DND-41 (cell line): ENCODE measurements around the gene ZIC1.

Experiments used
- ATAC-seq: fragments of 200-7000 bp; cut with Tn5 transposase; 3 replicates; pipeline ENCODE4 v1.9.1; 2021; ENCODE audit warnings: low read depth; ENCODE audit not compliant: insufficient read depth
- DNase-seq: peaks from one replicate; pipeline ENCODE4 v3.0.0-alpha.2; 2020
- H2AFZ ChIP-seq: 2 replicates; pipeline ENCODE4 v1.6.0; 2012; ENCODE audit warnings: low read depth, low read length
- H3K27ac ChIP-seq: 2 replicates; pipeline ENCODE4 v1.5.1; 2012; ENCODE audit warnings: low read length, inconsistent platforms
- H3K27me3 ChIP-seq: fragments of 200-600 bp; sonication (generic); 2 replicates; pipeline ENCODE4 v1.6.0; 2012; ENCODE audit warnings: low read length, mild to moderate bottlenecking, inconsistent platforms; ENCODE audit not compliant: insufficient read depth, poor library complexity
- H3K36me3 ChIP-seq: 2 replicates; pipeline ENCODE4 v1.5.1; 2012; ENCODE audit warnings: low read length, inconsistent platforms; ENCODE audit not compliant: insufficient read depth
- H3K4me1 ChIP-seq: 2 replicates; pipeline ENCODE4 v1.5.1; 2012; ENCODE audit warnings: mild to moderate bottlenecking, low read length; ENCODE audit not compliant: insufficient read depth
- H3K4me2 ChIP-seq: 2 replicates; pipeline ENCODE4 v1.6.0; 2012; ENCODE audit warnings: mild to moderate bottlenecking, moderate library complexity, low read length, inconsistent platforms; ENCODE audit not compliant: insufficient read depth
- H3K4me3 ChIP-seq, 2 experiments: fragments of 200-600 bp in 1 of 2; shearing (Covaris generic) in 1 of 2; 2 replicates each; pipeline ENCODE4 v1.5.1; 2012 to 2016; ENCODE audit warnings: inconsistent platforms in 2 of 2, low read length in 2 of 2, mild to moderate bottlenecking in 2 of 2, low read depth in 1 of 2, moderate library complexity in 1 of 2
- H3K79me2 ChIP-seq: 2 replicates; pipeline ENCODE4 v1.6.0; 2012; ENCODE audit warnings: low read length, inconsistent platforms; ENCODE audit not compliant: insufficient read depth
- H3K9ac ChIP-seq: 2 replicates; pipeline ENCODE4 v1.6.0; 2012; ENCODE audit warnings: low read depth, mild to moderate bottlenecking, inconsistent platforms, low read length, moderate library complexity
- H3K9me3 ChIP-seq: 2 replicates; pipeline ENCODE4 v1.5.1; 2012; ENCODE audit warnings: low read length, moderate library complexity, mild to moderate bottlenecking, inconsistent platforms; ENCODE audit not compliant: insufficient read depth, severe bottlenecking
- H4K20me1 ChIP-seq: 2 replicates; pipeline ENCODE4 v1.6.0; 2012; ENCODE audit warnings: low read length; ENCODE audit not compliant: insufficient read depth
- CTCF ChIP-seq: IDR thresholded peaks from 2 replicates; pipeline ENCODE4 v1.5.1; 2012; ENCODE audit warnings: borderline replicate concordance, low read length, moderate library complexity, mild to moderate bottlenecking; ENCODE audit not compliant: poor library complexity, severe bottlenecking; ENCODE audit errors: extremely low read depth
- EZH2 ChIP-seq: IDR thresholded peaks from 3 replicates; pipeline ENCODE4 v1.6.1; 2012; ENCODE audit warnings: borderline replicate concordance, low read depth, mild to moderate bottlenecking, moderate library complexity, low read length, inconsistent platforms; ENCODE audit not compliant: severe bottlenecking

The ZIC1 gene

GRCh38 chr3:147427746-147428145 lies 18.6 kb downstream of the ZIC1 start:
- H3K9ac ChIP-seq = no peak overlapping the region
- H4K20me1 ChIP-seq = no peaks in the 10 kb centered on the region
- ATAC-seq (no peak), DNase-seq (no peak)
- no peaks in the 10 kb centered on the region for H3K9me3 ChIP-seq
- H3K79me2 ChIP-seq = no peaks in the 10 kb centered on the region
- no peaks in the 10 kb centered on the region for H3K27me3 ChIP-seq
- H3K4me2 ChIP-seq = no peak overlapping the region
- H3K4me1 ChIP-seq = no peaks in the 10 kb centered on the region
- no peak overlapping the region for H2AFZ ChIP-seq
- no peak overlapping the region for H3K27ac ChIP-seq
- no peaks in the 10 kb centered on the region for H3K36me3 ChIP-seq
- H3K4me3 ChIP-seq = no peak overlapping the region
- TF ChIP-seq CTCF = no peak
- TF ChIP-seq EZH2 = no peak

GRCh38 chr3:147428326-147428725 lies 19.2 kb downstream of the ZIC1 start:
- no peak for ATAC-seq
- H3K36me3 ChIP-seq = no peaks in the 10 kb centered on the region
- H3K79me2 ChIP-seq = no peaks in the 10 kb centered on the region
- H3K27ac ChIP-seq = no peak overlapping the region
- H3K4me3 ChIP-seq = no peak overlapping the region
- TF ChIP-seq CTCF = no peak
- no peak for TF ChIP-seq EZH2
- no peaks in the 10 kb centered on the region for H4K20me1 ChIP-seq
- no peak overlapping the region for H3K4me2 ChIP-seq
- H2AFZ ChIP-seq = no peak overlapping the region
- H3K4me1 ChIP-seq = no peaks in the 10 kb centered on the region
- H3K27me3 ChIP-seq = no peaks in the 10 kb centered on the region
- DNase-seq = no peak
- no peaks in the 10 kb centered on the region for H3K9me3 ChIP-seq
- H3K9ac ChIP-seq = no peak overlapping the region

GRCh38 chr3:147428754-147429153 lies 19.6 kb downstream of the ZIC1 start:
- no peak for DNase-seq
- ATAC-seq = no peak
- Histone ChIP-seq H3K79me2 (no peaks in the 10 kb centered on the region), H3K27ac (no peak overlapping the region), H3K27me3 (no peaks in the 10 kb centered on the region), H2AFZ (no peak overlapping the region), H3K4me1 (no peaks in the 10 kb centered on the region), H3K36me3 (no peaks in the 10 kb centered on the region), H3K4me3 (no peak overlapping the region), H4K20me1 (no peaks in the 10 kb centered on the region), H3K9ac (no peak overlapping the region), H3K4me2 (no peak overlapping the region), H3K9me3 (no peaks in the 10 kb centered on the region)
- TF ChIP-seq CTCF (no peak), EZH2 (no peak)

- no peak overlapping the region for H3K4me2 ChIP-seq
- H2AFZ ChIP-seq = no peak overlapping the region
- H3K4me1 ChIP-seq = no peaks in the 10 kb centered on the region
- H3K27ac ChIP-seq = no peak overlapping the region
- H3K36me3 ChIP-seq = no peaks in the 10 kb centered on the region
- TF ChIP-seq CTCF (no peak), EZH2 (no peak)
- no peak overlapping the region for H3K4me3 ChIP-seq
- H3K9ac ChIP-seq = no peak overlapping the region
- no peaks in the 10 kb centered on the region for H3K27me3 ChIP-seq
- no peaks in the 10 kb centered on the region for H4K20me1 ChIP-seq
- DNase-seq (no peak), ATAC-seq (no peak)
- H3K79me2 ChIP-seq = no peaks in the 10 kb centered on the region
- H3K9me3 ChIP-seq = no peaks in the 10 kb centered on the region
Observed at GRCh38 chr3:147431751-147432150, 22.6 kb downstream of the ZIC1 start.
